H1 (cell line): Measurements from ENCODE around the gene FGFBP2. TPM values are rescaled to one million over a fixed set of nuclear protein-coding genes. Genes with fewer than 3 reads are reported as not detected.

Experiments used
- BACH1 ChIP-seq: IDR thresholded peaks from 2 replicates; pipeline ENCODE4 v1.6.1; 2012; ENCODE audit warnings: low read length, improper control_type of control experiment
- CBX5 ChIP-seq: fragments of 300-800, 300-1000 bp; sonication (generic); IDR thresholded peaks from 2 replicates; pipeline ENCODE4 v1.7.1; 2016; ENCODE audit warnings: antibody characterized with exemption, low read length, low read depth
- CBX8 ChIP-seq: fragments of 300-800, 300-1000 bp; sonication (generic); IDR thresholded peaks from 2 replicates; pipeline ENCODE4 v1.7.1; 2016; ENCODE audit warnings: low read depth, low read length, borderline replicate concordance
- CHD2 ChIP-seq: IDR thresholded peaks from 2 replicates; pipeline ENCODE4 v1.6.1; 2012; ENCODE audit warnings: low read length, improper control_type of control experiment
- FOSL1 ChIP-seq: IDR thresholded peaks from 2 replicates; pipeline ENCODE4 v1.6.1; 2011; ENCODE audit warnings: mild to moderate bottlenecking, low read depth, low read length, moderate library complexity; ENCODE audit not compliant: insufficient read depth
- GABPA ChIP-seq: IDR thresholded peaks from 2 replicates; pipeline ENCODE4 v1.6.1; 2011; ENCODE audit warnings: mild to moderate bottlenecking, low read length, moderate library complexity, borderline replicate concordance; ENCODE audit not compliant: insufficient read depth
- HDAC2 ChIP-seq, 2 experiments: fragments of 300-600 bp in 1 of 2; sonication (generic) in 1 of 2; IDR thresholded peaks; 2 replicates each; pipeline ENCODE4 v1.6.1; 2011 to 2012; ENCODE audit warnings: low read depth in 2 of 2, low read length in 2 of 2, mild to moderate bottlenecking in 2 of 2, moderate library complexity in 2 of 2, borderline replicate concordance in 1 of 2, inconsistent platforms in 1 of 2
- KDM1A ChIP-seq: fragments of 200-600, 300-600 bp; sonication (generic); IDR thresholded peaks from 2 replicates; pipeline ENCODE4 v1.7.1; 2016; ENCODE audit warnings: mild to moderate bottlenecking, low read length, borderline replicate concordance
- RAD21 ChIP-seq, 2 experiments: IDR thresholded peaks in 1 of 2; conservative IDR thresholded peaks in 1 of 2; 2 replicates each; pipeline ENCODE4 v1.6.1; 2011; ENCODE audit warnings: low read depth in 2 of 2, low read length in 2 of 2, improper control_type of control experiment in 1 of 2, inconsistent platforms in 1 of 2, mild to moderate bottlenecking in 1 of 2, moderate library complexity in 1 of 2
- RNF2 ChIP-seq: fragments of 200-900, 300-1000 bp; sonication (generic); IDR thresholded peaks from 2 replicates; pipeline ENCODE4 v1.7.1; 2016; ENCODE audit warnings: borderline replicate concordance, low read depth, mild to moderate bottlenecking, antibody characterized with exemption, low read length; ENCODE audit not compliant: poor library complexity, severe bottlenecking; ENCODE audit errors: missing control alignments
- SP1 ChIP-seq: IDR thresholded peaks from 2 replicates; pipeline ENCODE4 v1.6.1; 2011; ENCODE audit warnings: low read depth, low read length
- SUZ12 ChIP-seq: fragments of 200-600 bp; sonication (generic); IDR thresholded peaks from 2 replicates; pipeline ENCODE4 v1.6.1; 2012; ENCODE audit warnings: mild to moderate bottlenecking, inconsistent platforms, low read length, moderate library complexity, mixed read lengths
- TBP ChIP-seq: IDR thresholded peaks from 2 replicates; pipeline ENCODE4 v1.6.1; 2011; ENCODE audit warnings: low read depth, low read length, improper control_type of control experiment
- polyA plus RNA-seq, 7 experiments: library from polyadenylated mRNA; depleted of rRNA in 3 of 7; stranded (reverse) in 5 of 7; unstranded in 2 of 7; fragments of >200 nt in 5 of 7; fragments of 200-250 nt in 2 of 7; gene quantifications; 1 replicate in 5 of 7; 2 replicates in 1 of 7; 4 replicates in 1 of 7; pipeline versions ENCODE4 v1.2.1 to v1.2.3, GENCODE V29; 2011 to 2013; ENCODE audit warnings: missing spikeins in 2 of 7, mixed read lengths in 2 of 7
- total RNA-seq: library from RNA; stranded (reverse); fragmentation: NEBNext Ultra II Directional; extraction: Animal tissue kit (Norgen Biotek cat#: 25700); gene quantifications from 2 replicates; pipeline ENCODE4 v1.2.1, GENCODE V29; 2021
- TF ChIP-seq, protein P1 (sequence below): IDR thresholded peaks from 2 replicates; pipeline ENCODE4 v1.6.1; 2012; ENCODE audit warnings: inconsistent platforms

Gene FGFBP2
- total and polyA plus RNA-seq, 2 of the 8 experiments (the other 6 are each of a cell fraction or from before 2014, with no cell fraction given): 0.15 TPM; not detected in 1

DNA sequence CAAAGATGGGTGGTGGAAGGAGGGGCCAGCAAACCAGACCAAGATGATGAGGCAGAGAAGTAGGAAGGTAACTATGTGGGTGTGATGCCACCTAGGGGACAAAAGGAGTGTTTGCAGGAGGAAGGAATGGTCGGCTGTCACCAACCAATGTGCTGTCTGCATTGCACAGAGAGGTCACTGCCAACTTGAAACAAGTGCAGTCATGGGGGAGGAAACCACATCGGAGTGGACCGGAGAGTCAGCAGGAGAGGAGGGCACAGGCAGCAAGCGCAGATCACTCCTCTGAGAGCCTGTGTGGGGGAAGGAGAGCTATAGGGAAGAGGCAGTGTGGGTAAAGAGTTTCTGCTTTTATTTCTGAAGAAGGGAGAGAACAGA lies 38.5 kb upstream of the FGFBP2 start (continued):
- TF ChIP-seq SUZ12 (no peak), BACH1 (no peak), FOSL1 (no peak), RNF2 (no peak), TBP (no peak), RAD21 (IDR thresholded peaks at IDR 0.05 in 1 of 2, conservative IDR thresholded peaks at IDR 0.05 in 1 of 2; ENCODE audit: low read depth in 2 of 2, low read length in 2 of 2) (peak; percentile 84 to 89), CBX5 (no peak), CBX8 (no peak), HDAC2 (IDR thresholded peaks at IDR 0.05; ENCODE audit: borderline replicate concordance in 1 of 2, low read depth in 2 of 2, low read length in 2 of 2) (no peak), KDM1A (no peak), GABPA (no peak), SP1 (no peak), CHD2 (no peak)
- TF ChIP-seq, protein P1, sequence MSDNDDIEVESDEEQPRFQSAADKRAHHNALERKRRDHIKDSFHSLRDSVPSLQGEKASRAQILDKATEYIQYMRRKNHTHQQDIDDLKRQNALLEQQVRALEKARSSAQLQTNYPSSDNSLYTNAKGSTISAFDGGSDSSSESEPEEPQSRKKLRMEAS: no peak
